Testis (tissue), 2 donors: Measurements from ENCODE around the gene GDNF.

Experiments
- POLR2A ChIP-seq: fragments of 450-650 bp; IDR thresholded peaks from one replicate; pipeline ENCODE4 v1.6.1; 2017; ENCODE audit warnings: antibody characterized with exemption, mild to moderate bottlenecking, moderate library complexity
- TF ChIP-seq, protein P1 (sequence below), 3 experiments: fragments of 450-650 bp in 2 of 3; fragments of 200-600 bp in 1 of 3; sonication (generic) in 1 of 3; IDR thresholded peaks; one replicate each; pipeline ENCODE4 v1.5.1; 2016 to 2019; ENCODE audit warnings: antibody characterized with exemption in 3 of 3, mild to moderate bottlenecking in 2 of 3, moderate library complexity in 1 of 3

DNA sequence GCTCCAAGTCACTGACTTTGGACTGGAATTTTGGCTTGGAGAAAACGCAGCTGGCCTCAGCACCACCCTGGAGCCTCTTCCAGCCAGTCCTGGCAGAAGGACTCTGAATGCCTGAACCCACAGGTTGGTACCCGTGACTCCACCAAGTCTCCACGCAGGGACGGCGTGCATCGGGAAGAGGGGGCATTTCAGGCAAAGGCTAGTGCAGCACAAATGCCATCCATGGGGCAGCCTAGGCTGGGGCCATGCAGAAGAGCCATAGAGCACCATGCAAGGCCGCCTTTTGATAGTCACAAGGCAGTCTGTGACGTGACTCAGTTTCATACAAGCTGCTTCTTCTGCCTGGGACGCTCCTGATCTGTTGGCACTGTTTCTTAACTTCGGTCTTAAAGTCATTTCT is 28.0 kb downstream of the GDNF start:
- TF ChIP-seq, protein P1, sequence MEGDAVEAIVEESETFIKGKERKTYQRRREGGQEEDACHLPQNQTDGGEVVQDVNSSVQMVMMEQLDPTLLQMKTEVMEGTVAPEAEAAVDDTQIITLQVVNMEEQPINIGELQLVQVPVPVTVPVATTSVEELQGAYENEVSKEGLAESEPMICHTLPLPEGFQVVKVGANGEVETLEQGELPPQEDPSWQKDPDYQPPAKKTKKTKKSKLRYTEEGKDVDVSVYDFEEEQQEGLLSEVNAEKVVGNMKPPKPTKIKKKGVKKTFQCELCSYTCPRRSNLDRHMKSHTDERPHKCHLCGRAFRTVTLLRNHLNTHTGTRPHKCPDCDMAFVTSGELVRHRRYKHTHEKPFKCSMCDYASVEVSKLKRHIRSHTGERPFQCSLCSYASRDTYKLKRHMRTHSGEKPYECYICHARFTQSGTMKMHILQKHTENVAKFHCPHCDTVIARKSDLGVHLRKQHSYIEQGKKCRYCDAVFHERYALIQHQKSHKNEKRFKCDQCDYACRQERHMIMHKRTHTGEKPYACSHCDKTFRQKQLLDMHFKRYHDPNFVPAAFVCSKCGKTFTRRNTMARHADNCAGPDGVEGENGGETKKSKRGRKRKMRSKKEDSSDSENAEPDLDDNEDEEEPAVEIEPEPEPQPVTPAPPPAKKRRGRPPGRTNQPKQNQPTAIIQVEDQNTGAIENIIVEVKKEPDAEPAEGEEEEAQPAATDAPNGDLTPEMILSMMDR (IDR thresholded peaks at IDR 0.05) = no peak
- no peak for TF ChIP-seq POLR2A
